ENCODE results near the gene ZBTB16. TPM values are rescaled to one million over a fixed set of nuclear protein-coding genes. Genes with fewer than 3 reads are reported as not detected.

Gene ZBTB16
- polyA plus RNA-seq, 3 donors, result 4.1 to 12.3 (median 8.3) TPM

GRCh38 chr11:114295676-114296604 is 236.4 kb downstream of the ZBTB16 start, which contains the start of gene NNMT:
NNMT (plus strand) TSS chr11:114296399; CDS start chr11:114296557, 158 bp downstream.
- Mint-ChIP-seq H3K27ac (peak within 1 kb of the TSS in 1 of 7 donors; percentile 28), H3K9me3 (peaks cover 0 to 7% (median 0%) of the 10 kb centered on the region in 7 donors), H3K4me3 (no peak within 1 kb of the TSS), H3K36me3 (no peaks in the 10 kb centered on the region), H3K27me3 (ENCODE audit: low read depth in 3 of 3) (peaks cover 0 to 4% (median 2%) of the 10 kb centered on the region in 3 donors), H3K4me1 (no peaks in the 10 kb centered on the region)
- Histone ChIP-seq H3K36me3 (replicated peaks in 1 of 2; ENCODE audit: control insufficient read depth in 1 of 2, insufficient read depth in 2 of 2, low read length in 2 of 2) (no peaks in the 10 kb centered on the region), H2AFZ (ENCODE audit: insufficient read depth, low read depth, low read length, poor library complexity, severe bottlenecking) (no peak within 1 kb of the TSS), H3K27ac (ENCODE audit: low read depth in 1 of 2, low read length in 2 of 2) (no peak within 1 kb of the TSS), H3K9me3 (replicated peaks in 1 of 2; ENCODE audit: control insufficient read depth in 1 of 2, insufficient read depth in 1 of 2, low read length in 2 of 2) (no peaks in the 10 kb centered on the region), H4K20me1 (ENCODE audit: insufficient read depth, low read length) (no peaks in the 10 kb centered on the region), H3K27me3 (ENCODE audit: control insufficient read depth in 2 of 2, insufficient read depth in 2 of 2, low read length in 2 of 2) (no peaks in the 10 kb centered on the region), H3K4me2 (replicated peaks; ENCODE audit: extremely low read depth, low read length, poor library complexity, severe bottlenecking) (no peak within 1 kb of the TSS), H3K4me1 (ENCODE audit: control insufficient read depth in 1 of 2, insufficient read depth in 2 of 2, low read length in 2 of 2) (no peaks in the 10 kb centered on the region), H3K4me3 (replicated peaks in 1 of 3; ENCODE audit: low read depth in 2 of 3, low read length in 3 of 3) (no peak within 1 kb of the TSS), H3K9ac (ENCODE audit: insufficient read depth, low read length, poor library complexity, severe bottlenecking) (no peak within 1 kb of the TSS), H3K79me2 (ENCODE audit: insufficient read depth, low read length) (no peaks in the 10 kb centered on the region)
- TF ChIP-seq CTCF (IDR thresholded peaks at IDR 0.05), result no peak
- WGBS (ENCODE audit: insufficient coverage), result 83% methylated on average over 4 of the region's 11 CpGs
- DNase-seq, result no peak
- intact Hi-C loops (cut with micrococcal nuclease), result no loop called here

GRCh38 chr11:114296605-114297372 is 237.3 kb downstream of the ZBTB16 start:
- Mint-ChIP-seq H3K4me3 (no peak overlapping the region), H3K9me3 (peaks cover 0 to 9% (median 0%) of the 10 kb centered on the region in 7 donors), H3K27me3 (ENCODE audit: low read depth in 3 of 3) (peaks cover 0 to 4% (median 2%) of the 10 kb centered on the region in 3 donors), H3K4me1 (no peaks in the 10 kb centered on the region), H3K36me3 (no peaks in the 10 kb centered on the region), H3K27ac (no peak overlapping the region)
- intact Hi-C loops (cut with micrococcal nuclease), result no loop called here
- Histone ChIP-seq H3K4me3 (replicated peaks in 1 of 3; ENCODE audit: low read depth in 2 of 3, low read length in 3 of 3) (no peak overlapping the region), H3K4me1 (ENCODE audit: control insufficient read depth in 1 of 2, insufficient read depth in 2 of 2, low read length in 2 of 2) (no peaks in the 10 kb centered on the region), H4K20me1 (ENCODE audit: insufficient read depth, low read length) (no peaks in the 10 kb centered on the region), H3K27me3 (ENCODE audit: control insufficient read depth in 2 of 2, insufficient read depth in 2 of 2, low read length in 2 of 2) (no peaks in the 10 kb centered on the region), H3K4me2 (replicated peaks; ENCODE audit: extremely low read depth, low read length, poor library complexity, severe bottlenecking) (no peak overlapping the region), H3K9me3 (replicated peaks in 1 of 2; ENCODE audit: control insufficient read depth in 1 of 2, insufficient read depth in 1 of 2, low read length in 2 of 2) (no peaks in the 10 kb centered on the region), H3K36me3 (replicated peaks in 1 of 2; ENCODE audit: control insufficient read depth in 1 of 2, insufficient read depth in 2 of 2, low read length in 2 of 2) (no peaks in the 10 kb centered on the region), H3K79me2 (ENCODE audit: insufficient read depth, low read length) (no peaks in the 10 kb centered on the region), H3K27ac (ENCODE audit: low read depth in 1 of 2, low read length in 2 of 2) (no peak overlapping the region), H3K9ac (ENCODE audit: insufficient read depth, low read length, poor library complexity, severe bottlenecking) (no peak overlapping the region), H2AFZ (ENCODE audit: insufficient read depth, low read depth, low read length, poor library complexity, severe bottlenecking) (no peak overlapping the region)
- DNase-seq, result no peak
- WGBS (ENCODE audit: insufficient coverage), result 91% methylated on average over 3 of the region's 7 CpGs
- no peak for TF ChIP-seq CTCF (IDR thresholded peaks at IDR 0.05)
